Thyroid gland (tissue), 4 donors: ENCODE results near the gene TUBG1.

Source experiments
- CTCF ChIP-seq, 6 experiments: fragments of 200-600 bp in 3 of 6; fragments of 450-650 bp in 3 of 6; sonication (generic) in 3 of 6; IDR thresholded peaks; one replicate each; pipeline ENCODE4 v1.5.1; 2016 to 2019; ENCODE audit warnings: antibody characterized with exemption in 6 of 6, mild to moderate bottlenecking in 2 of 6, inconsistent platforms in 1 of 6, moderate library complexity in 1 of 6
- POLR2A ChIP-seq, 2 donors: fragments of 450-650 bp; IDR thresholded peaks; one replicate each; pipeline ENCODE4 v1.6.1; 2017; ENCODE audit warnings: antibody characterized with exemption in 2 of 2, mild to moderate bottlenecking in 2 of 2, moderate library complexity in 1 of 2

GRCh38 chr17:42642336-42642735, 32.9 kb downstream of the TUBG1 start:
- TF ChIP-seq CTCF (IDR thresholded peaks at IDR 0.05) = no peak
- no peak for TF ChIP-seq POLR2A (IDR thresholded peaks at IDR 0.05)
